ENCODE data around the gene PREP.
"Not testable (repeated sequence)": the region's sequence is repeated elsewhere in the genome, so short reads cannot be mapped to it uniquely, and the experiment has no call there.

PREP gene

DNA sequence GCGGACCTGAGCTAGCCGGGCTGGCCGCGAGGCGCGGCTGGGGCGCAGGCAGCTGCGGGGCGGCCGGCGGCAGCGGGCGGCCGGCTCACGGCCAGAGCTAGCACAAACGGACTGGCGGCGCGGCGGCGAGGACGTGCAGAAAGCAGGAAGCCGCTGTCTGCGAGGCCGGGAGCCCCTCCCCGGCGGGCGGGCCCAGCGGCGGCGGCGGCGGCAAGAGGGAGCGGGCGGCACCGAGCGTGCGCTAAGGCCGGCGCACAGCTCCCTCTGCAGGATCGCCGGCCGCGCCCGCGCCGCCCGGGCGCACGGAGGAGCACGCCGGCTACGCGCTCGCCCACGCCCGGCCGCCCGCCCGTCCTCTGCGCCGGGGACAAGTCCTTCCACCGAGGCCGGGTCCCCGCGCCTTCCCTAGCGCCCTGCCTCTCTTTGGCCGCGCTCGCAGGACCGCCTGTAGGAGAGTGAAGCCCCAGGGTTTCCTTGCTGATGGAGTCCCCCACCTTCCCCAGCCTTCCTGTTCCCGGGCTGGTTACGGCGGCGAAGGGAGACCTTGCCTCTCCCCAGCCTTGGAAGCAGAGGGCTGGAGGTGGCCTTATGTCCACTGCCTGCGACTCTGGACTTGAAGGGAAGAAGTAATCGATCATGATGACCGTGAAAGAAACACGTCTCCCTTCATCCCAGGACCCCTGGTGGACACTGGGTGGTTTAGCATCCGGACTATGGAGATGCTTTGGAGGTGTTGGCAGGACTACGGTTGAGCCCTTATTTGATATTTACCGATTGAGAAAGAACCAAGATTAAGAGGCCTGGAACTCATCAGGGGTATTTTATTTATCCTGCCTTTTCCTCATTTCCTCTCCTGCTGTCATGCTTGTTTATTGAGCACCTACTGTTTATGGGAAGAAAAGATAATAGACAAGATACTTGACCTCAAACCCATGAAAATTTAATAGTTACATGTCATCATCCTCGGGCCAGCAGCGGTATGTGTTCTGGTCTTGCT lies at the start of gene PREP:
Gene PREP, minus strand, starts transcription at position 144 of the 997 bp plus-strand sequence. CDS start 191 bp downstream, outside the sequence.
- DNase-seq (ENCODE audit: insufficient read length, low spot score) (peak; percentile 89), FAIRE-seq (peak; percentile 95)

DNA sequence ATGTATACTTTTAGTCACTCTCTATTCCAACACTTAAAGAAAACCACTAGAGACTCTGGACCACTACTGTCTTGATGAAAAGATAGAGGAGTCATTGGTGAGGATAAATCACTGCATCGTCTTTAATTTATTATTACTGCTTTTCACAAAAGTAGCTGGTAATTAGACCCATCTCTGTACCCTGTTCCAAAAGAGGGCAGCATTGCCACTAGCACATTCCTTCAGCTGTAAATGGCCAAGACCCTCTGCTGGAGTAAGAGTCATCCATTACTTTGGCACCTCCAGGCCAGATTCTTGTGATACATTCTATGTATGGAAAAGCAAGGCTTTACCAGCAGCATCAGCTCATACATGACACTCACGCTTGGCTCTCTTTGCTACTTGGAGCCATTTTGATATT lies 49.5 kb upstream of the PREP start:
- FAIRE-seq = no peak
- no peak for DNase-seq (ENCODE audit: insufficient read length, low spot score)

DNA sequence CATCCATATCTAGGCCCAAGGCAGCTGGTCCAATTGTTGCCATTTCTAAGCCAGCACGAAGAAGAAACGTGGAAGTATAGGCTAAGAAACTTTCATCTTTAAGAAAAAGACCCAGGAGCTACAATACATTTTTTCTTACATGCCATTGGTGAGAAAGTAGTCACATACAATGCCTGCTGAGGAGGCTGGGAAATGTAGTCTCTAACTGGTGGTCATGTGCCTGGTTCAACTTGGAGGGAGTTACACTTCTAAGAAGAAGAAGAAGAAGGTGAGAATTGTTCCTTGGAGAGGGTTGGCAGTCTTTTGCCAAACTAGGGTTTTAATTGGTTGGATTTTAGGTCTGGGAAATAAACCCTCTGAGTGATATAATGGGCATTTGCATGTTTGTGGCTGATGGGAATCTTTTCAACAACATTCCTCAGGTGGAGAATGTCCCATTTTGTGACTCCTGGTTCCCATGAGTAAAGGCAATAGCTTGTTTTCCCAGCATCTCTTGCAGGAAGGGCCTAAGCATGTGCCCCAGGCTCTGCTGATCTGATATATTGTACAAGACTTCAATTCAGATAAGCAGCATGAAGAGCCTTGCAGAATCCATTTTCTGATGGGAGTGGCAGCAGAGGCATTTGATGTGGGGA lies 47.0 kb upstream of the PREP start:
- DNase-seq (ENCODE audit: insufficient read length, low spot score) = no peak
- no peak for FAIRE-seq

DNA sequence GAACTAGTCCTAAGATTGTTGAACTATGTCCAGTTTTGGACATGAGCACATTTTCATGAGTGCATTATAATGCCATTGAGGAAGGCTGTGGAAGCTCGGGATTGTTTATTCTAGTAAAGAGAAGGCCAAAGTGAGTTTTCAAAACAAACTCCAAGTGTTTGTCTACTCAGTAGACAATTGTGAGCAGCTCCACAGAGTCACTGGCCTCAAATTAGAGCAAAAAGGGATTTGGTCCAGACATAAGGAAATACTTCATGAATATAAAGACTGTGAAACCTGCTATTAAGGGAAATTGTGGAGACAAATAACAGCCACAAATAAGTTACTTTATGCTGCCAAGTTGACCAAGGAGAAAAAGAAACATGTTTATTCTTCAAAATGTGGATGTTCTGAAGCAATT lies 42.6 kb upstream of the PREP start:
- no peak for FAIRE-seq
- DNase-seq (ENCODE audit: insufficient read length, low spot score) = no peak

DNA sequence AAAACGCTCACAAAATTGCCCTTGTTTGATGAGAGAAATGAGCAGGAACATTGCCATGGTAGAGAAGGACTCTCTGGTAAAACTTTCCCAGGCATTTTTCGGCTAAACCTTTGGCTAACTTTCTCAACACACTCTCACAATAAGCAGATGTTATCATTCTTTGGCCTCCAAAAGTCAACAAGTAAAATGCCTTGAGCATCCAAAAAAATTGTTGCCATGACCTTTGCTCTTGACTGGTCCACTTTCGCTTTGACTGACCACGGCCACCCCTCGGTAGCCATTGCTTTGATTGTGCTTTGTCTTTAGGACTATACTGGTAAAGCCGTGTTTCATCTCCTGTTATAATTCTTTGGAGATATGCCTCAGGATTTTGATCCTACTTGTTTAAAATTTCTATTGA lies 41.1 kb upstream of the PREP start:
- no peak for DNase-seq (ENCODE audit: insufficient read length, low spot score)
- peak; percentile 8 for FAIRE-seq

DNA sequence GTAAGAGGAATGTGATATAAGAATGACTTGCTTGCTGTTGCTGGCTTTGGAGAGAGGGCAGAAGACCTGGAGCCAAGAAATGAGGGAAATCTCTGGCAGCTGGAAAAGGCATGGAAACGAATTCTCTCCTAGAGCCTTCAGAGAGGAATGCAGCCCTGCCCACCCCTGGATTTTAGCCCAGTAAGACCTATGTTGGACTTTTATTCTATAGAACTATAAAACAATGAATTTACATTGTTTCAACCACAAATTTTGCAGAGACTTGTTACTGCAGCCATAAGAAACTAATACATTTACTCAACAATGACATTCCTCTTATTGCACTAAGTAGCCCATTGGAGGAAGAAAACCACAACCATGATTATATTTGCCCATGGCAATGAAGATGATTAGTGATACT lies 39.5 kb upstream of the PREP start:
- no peak for DNase-seq (ENCODE audit: insufficient read length, low spot score)
- FAIRE-seq = no peak

DNA sequence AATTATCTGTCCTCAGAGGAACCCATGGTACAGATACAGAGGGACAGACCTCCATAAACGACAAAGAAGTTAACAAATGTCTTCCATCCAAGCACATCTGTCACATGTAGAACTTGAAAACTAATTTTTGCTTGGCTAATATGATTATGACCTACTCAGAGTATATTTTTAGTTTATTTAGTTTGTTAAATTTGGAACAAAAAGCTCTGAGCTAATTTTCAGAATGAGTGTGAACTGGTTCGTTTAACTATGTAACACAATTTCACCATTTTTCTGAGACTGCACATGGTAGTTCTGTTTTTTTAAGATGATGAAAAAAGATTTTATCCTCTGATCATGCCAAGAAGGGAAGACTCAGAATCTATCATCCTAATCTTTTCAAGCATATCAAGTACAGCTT lies 34.4 kb upstream of the PREP start:
- no peak for DNase-seq (ENCODE audit: insufficient read length, low spot score)
- peak; percentile 59 for FAIRE-seq

DNA sequence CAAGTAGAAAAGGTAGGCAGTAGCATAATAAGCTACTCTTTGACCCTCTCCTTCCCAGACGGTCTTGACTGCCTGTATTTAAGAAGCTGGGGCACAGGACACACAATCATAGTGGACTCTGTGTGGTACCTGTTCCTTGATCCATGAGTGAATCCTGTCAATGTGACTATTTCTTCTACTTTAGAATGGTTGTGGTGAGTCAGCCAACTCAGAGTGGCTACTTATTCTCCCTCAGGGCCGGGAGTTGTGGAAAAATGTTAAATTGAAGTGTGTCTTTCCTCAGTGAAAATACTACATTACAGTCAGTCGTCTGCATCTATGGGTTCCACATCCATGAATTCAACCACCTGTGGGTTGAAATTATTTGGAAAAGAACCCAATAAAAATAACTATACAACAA lies 30.8 kb upstream of the PREP start:
- no peak for DNase-seq (ENCODE audit: insufficient read length, low spot score)
- no peak for FAIRE-seq

DNA sequence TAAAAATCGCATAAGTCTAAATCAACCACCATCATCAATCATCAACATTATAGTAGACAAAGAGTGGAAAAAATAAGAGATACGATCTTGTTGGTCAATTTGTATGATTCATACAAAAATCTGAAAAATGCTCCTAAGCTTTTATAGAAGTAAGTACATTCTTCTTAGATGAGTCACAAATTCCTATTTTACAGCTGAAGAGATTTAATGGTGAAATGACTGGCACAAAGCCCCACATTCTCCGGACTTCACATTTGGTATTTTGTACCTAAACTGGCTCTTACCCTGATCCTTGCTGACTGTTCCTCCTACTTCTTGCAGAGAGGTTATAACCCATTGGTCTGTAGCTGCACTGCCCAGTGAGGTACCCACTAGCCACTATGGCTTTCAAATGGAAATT lies 29.9 kb upstream of the PREP start:
- no peak for FAIRE-seq
- DNase-seq (ENCODE audit: insufficient read length, low spot score) = no peak

DNA sequence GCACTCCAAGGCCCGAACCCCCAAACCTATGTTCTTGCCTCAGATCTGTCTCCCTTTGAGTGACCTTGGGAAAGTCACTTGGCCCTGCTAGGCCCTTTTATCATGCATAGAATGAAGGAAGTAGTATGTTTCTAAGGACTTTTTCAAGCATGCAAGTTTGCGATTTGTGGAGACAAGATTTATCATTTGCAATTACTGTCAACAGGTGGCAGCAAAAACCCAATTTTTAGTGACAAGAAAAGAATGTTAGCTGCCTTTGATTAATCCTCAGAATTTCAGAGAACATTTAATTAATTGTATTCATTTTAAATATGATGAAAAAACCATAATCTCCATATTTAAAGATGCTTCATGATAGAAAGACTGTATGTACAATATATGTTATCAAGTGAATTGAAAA lies 28.3 kb upstream of the PREP start:
- no peak for DNase-seq (ENCODE audit: insufficient read length, low spot score)

DNA sequence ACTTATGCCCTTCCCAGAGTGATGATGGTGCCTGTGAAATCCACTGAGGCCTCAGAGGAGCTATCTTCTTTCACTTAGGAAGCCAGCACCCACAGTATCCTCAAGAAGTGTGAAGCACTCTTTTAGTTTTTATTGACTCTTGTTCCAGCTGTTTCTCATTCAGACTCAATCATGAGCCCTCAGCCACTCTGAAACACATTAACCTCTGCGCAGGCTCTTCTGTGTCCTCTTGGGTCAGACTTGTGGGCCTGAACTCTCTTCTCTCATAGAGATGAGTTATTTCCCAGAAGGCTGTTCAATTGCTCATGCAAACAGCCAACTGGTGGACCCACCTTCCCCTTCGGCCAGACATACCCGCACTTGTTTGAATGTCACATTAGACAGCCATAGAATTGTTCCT lies 27.8 kb upstream of the PREP start:
- no peak for DNase-seq (ENCODE audit: insufficient read length, low spot score)

More for the DNA sequence above, 28.3 kb upstream of the PREP start:
- FAIRE-seq = peak; percentile 92

DNA sequence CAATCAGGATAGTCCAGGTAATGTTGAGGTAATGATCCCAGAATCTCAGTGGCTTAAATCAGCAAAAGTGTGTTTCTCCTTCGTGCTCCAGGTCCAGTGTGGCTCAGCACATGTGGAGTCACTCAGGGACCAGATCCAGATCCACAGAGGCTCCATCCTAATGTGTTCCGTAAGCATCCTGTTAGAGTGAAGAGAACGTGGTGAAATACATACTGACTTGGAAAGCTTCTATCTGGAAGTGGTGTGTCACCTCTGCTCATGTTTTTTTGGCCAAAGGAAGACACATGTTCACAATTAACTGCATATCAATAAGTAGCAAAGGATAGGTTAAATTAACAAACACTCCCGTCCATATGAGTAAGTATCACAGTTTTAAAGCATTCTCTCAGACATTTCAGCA lies 26.8 kb upstream of the PREP start:
- DNase-seq (ENCODE audit: insufficient read length, low spot score) (no peak), FAIRE-seq (peak; percentile 4)

More for the DNA sequence above, 27.8 kb upstream of the PREP start:
- FAIRE-seq = peak; percentile 57

DNA sequence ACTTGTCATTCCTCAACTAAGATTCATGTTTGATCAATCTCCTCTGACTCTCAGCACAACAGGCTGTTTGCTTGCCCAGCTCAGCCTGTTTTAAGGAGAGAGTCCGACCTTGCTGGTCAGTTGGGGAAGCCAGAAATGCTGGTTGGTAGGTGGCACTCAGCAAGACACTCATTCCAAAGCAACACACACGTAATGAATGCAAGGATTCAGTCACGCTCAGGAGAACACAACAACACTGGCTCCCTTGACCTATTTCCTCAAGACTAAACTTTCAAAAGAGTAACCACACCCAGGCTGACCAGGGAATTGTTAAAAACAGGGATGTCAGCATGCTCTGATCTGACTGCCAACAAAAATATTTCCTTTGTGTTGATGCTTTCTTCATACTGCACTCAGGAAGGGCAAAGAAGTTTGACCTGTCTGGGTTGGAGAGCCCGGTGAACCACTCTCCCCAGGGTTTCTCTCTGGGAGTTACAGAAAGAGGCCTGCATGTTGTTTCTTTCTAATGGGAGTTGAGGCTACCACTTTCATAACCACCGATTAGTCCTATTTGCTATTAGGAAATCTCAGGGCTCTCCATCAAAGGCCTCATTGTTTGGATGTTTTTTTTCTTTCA lies 25.6 kb upstream of the PREP start:
- FAIRE-seq (no peak), DNase-seq (ENCODE audit: insufficient read length, low spot score) (no peak)

DNA sequence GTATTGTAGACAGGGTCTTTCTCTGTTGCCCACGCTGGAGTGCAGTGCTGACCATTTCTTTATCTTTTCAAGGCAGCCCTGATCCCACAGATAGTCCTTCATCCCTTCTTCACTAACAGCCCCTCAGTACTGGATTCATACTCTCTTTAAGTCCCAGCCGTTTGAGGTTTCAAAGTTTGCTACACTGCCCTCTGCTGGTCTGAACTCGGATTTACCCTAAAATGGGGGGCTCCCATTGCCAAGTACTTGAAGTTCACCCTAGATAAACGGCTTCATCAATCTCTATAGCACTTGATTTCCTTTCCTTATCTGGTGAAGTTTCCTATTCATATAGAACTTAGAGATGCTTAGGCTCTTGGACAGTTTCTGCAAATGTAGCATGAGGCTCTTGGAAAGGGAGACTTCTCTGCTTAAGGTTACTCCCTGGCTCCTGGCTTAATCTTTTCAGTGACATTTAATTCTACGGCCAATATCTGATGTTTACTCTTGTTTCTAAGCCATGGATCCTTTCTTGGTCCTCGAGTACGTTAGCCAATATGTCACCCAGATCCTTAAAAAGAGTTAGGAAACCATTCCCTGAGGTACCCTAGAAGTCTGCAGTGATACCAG lies 21.4 kb upstream of the PREP start:
- DNase-seq (ENCODE audit: insufficient read length, low spot score) (peak; percentile 26), FAIRE-seq (peak; percentile 96)

DNA sequence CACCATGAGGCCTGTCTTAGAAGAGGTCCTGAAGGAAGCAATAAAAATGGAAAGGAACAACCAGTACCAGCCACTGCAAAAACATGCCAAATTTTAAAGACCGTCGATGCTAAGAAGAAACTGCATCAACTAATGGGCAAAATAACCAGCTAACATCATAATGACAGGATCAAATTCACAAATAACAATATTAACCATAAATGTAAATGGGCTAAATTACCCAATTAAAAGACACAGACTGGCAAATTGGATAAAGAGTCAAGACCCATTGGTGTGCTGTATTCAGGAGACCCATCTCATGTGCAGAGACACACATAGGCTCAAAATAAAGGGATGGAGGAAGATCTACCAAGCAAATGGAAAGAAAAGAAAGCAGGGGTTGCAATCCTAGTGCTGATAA lies 14.1 kb upstream of the PREP start:
- not testable (repeated sequence) for DNase-seq (ENCODE audit: insufficient read length, low spot score); FAIRE-seq

DNA sequence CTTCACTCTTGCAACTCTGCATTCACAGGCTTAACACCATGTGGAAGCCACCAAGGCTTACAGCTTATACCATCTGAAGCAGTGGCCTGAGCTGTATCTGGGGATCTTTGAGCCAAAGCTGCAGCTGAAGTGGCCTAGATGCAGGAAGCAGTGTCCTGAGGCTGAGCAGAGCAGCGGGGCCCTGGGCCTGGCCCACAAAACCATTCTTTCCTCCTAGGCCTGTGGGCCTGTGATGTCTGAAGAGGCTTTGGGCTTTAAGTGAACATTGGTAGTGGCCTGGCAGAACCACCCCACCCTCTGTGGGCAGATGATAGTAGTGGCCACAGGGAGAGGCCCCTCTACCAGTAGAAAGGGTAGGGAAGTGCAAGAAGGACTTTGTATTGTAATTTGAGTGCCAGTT lies 6.9 kb upstream of the PREP start:
- FAIRE-seq = no peak
- DNase-seq (ENCODE audit: insufficient read length, low spot score) = no peak

DNA sequence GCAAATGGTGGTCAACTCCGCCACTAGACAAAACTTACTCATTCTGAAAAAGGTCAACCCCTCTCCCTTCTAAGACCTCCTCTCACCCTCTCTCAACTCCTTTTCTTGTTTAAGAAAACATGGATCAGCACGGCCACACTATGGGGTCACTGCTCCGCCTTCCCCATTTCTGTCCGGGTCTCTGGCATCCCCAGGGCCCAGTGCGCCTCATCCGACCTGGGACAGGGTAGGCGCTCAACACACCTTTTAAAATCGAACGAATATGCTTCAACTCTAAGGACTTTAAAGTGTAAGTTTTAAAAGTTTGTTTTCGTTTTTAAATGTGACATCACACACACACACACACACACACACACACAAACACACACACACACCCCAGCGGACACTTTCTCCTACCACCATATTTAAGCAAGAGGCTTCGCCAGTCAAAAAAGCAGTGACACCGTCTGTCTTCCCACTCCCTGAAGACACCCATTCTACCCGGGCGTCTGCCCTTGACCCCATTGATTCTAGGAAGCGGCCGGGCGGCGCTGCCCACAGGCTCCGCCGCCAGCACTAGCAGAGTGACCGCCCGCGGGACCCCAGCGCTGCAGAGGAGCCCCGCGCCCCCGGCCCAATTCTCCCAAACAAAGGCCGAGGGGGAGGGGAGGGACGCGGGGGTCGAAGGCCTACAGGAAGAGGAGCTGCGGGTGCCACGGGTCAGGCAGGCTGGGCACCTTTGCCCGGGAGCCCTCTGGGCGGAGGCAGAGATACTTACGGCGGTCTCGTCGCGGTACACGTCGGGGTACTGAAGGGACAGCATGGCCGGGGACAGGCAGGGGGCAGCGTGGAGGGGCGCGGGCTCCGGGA lies 568 bp downstream of the PREP start:
- FAIRE-seq = peak; percentile 76
- DNase-seq (ENCODE audit: insufficient read length, low spot score) = peak; percentile 15

DNA sequence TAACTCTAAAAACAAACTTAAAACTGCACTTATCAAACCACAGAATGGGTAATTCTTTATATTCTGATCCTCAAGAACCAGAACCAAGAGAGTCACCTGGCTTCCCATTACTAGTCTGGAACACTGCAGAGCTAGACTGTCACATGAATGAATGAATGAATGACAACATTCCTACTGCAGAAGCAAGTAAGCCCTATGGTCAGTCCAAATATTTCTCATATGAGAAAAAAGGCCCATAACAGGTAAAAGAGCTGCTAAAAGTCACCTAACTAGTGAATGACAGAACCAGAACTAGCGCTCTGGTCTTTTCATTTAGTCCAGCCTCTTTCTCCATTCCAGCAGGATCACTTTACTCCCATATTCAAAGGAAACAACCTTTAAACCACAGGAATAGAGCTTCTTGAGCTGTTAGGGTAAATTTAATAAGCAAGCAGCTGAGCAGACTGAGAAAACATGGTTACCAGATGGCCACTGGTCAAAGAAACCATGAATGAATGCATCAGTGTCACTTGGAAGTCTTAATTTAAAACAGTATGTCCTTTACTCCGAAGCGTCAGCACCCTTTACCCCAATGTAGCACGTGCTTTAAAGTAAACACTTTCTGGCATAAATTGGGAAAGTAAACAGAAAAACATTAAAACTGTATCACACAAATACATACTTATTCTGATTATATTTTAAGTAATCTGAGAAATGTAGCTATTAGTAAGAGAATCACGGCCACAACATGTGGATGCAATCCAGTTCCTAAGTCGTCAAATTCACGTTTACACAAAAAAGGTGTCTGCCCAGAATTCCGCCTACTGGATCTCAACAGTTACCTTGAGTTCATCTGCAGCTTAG lies 1.4 kb downstream of the PREP start:
- DNase-seq (ENCODE audit: insufficient read length, low spot score) (no peak), FAIRE-seq (no peak)

DNA sequence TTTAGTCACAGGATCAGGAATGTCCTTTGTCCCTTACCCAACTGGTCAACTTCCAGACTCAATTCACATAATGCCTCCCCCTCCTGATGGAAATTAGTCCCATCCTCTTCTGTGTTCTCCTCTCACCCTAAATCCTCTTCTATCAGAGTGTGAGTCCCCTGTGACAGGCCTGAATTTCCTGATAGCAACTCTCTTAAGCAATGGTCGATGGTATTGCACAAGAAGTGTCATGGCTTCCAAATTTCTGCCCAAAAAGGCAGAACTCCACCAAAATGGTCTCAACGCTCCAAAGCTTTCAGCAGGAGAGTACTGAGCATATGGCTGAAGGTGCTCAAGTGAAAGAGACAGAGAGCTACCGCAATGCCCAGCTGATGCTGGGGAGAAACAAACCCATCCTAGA lies 2.4 kb downstream of the PREP start:
- DNase-seq (ENCODE audit: insufficient read length, low spot score) = no peak
- FAIRE-seq = no peak

All from GM19239 (cell line).